ENCODE results near the gene TGM2. TPM values are rescaled to one million over a fixed set of nuclear protein-coding genes. Genes with fewer than 3 reads are reported as not detected.

TGM2 gene
- total RNA-seq, 1 donor from 2014 or later = 792 TPM

- DNase-seq (ENCODE audit: low spot score) = peak; percentile 74
- intact Hi-C loops (cut with DNase I) = no loop called here
Observed at GRCh38 chr20:38201356-38201755, 36.3 kb upstream of the TGM2 start.

GRCh38 chr20:38200646-38201045 lies 35.6 kb upstream of the TGM2 start:
- intact Hi-C loops (cut with DNase I) = no loop called here
- DNase-seq (ENCODE audit: low spot score) = peak; percentile 19

DNA sequence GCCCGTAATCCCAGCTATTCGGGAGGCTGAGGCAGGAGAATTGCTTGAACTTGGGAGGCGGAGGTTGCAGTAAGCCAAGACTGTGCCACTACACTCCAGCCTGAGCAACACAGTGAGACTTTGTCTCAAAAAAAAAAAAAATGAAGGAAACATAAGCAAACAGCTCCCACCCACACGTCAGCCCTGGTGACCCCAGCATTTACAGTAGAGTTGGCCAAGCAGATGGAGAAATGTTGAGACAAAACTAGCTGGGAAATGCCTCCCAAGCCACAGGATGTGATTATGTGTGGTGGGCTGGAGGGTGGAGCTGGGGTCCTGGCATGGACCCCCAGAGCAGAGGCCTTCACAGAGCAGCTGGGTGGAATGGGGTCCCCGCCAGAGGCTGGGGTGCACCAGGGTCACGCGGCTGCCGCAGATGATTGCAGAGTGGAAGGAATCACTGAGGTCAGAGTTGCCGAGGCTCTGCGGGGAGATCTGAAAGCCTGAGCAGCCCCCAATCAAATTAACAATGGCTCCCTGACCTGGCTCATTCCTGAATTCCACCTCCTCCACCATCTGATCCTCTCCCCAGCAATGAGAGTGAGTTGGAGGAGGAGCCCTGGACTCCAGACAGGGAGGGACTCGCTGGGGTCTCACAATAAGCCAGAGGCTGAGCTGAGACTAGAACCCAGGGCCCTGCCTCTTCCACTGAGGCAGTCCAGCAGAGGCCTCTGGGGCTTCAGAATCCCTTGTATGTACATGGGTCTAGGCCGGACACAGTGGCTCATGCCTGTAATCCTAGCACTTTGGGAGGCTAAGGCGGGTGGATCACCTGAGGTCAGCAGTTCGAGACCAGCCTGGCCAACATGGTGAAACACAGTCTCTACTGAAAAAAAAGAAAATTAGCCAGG lies 34.7 kb upstream of the TGM2 start:
- intact Hi-C loops (cut with DNase I) = no loop called here
- peak; percentile 46 for DNase-seq (ENCODE audit: low spot score)

- peak; percentile 33 for DNase-seq (ENCODE audit: low spot score)
- intact Hi-C loops (cut with DNase I) = no loop called here
Observed at GRCh38 chr20:38198238-38198861, 33.3 kb upstream of the TGM2 start.

DNA sequence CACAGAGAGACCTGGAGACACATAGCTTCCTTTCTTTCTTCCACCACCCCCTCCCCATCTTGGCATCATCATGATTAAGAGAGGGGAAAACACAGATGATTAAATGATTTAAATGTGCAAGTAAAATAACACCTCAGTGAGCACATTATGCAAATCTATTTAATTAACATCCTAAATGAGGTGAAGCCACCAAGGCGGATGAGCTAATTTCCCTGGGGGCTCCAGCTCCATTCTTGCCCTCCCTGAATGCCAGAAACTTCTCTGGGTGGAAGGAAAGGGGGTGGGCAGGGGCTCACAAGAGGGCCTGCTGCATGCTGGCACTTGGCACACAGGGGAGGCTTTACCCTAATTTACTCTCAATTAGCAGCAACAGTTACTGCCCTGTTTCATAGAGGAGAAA lies 32.5 kb upstream of the TGM2 start:
- intact Hi-C loops (cut with DNase I) = no loop called here
- DNase-seq (ENCODE audit: low spot score) = peak; percentile 19

DNA sequence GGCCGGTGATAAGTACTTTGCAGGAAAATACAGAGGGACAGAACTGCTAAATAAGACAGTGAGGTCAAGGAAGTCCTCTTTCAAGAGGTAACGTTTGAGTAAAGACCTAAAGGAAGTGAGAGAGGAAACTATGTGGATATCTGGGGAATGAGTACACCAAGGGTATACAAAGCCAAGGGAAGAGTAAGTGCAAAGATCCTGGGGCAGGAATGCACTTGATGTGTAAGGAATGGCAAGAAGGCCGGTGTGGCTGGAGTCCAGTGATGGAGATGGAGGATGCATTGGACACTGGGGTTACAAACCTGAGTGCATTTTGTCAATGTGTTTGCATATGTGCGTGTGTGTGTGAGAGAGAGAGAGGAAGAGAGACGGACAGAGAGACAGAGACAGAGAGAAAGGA lies 32.1 kb upstream of the TGM2 start:
- DNase-seq (ENCODE audit: low spot score) = peak; percentile 33
- intact Hi-C loops (cut with DNase I) = no loop called here

DNA sequence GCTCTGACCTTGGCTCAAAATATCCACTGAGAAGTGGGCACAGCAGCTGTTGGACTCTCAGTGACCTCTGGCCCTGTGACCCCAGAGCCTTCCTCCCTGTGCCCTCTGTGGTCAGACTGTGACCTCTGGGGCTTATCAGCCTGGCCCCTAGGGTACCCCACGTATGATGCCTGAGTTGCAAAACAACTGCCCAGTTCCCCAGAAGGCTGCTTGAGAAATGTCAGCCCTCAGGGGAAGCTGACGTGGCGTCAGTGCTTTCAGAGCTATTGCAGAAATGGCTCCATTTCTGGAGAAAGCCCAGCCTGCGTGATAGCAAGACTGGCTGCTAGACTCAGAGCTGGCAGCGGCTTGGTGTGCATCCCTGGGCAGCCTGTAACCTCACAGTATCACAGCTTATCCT lies 31.5 kb upstream of the TGM2 start:
- intact Hi-C loops (cut with DNase I) = no loop called here

GRCh38 chr20:38196076-38196475 lies 31.0 kb upstream of the TGM2 start:
- intact Hi-C loops (cut with DNase I) = no loop called here
- peak; percentile 46 for DNase-seq (ENCODE audit: low spot score)

More for the DNA sequence above, 31.5 kb upstream of the TGM2 start:
- peak; percentile 88 for DNase-seq (ENCODE audit: low spot score)

GRCh38 chr20:38195521-38195920 lies 30.5 kb upstream of the TGM2 start:
- intact Hi-C loops (cut with DNase I) = no loop called here
- DNase-seq (ENCODE audit: low spot score) = peak; percentile 67

GRCh38 chr20:38194971-38195504 lies 30.0 kb upstream of the TGM2 start:
- DNase-seq (ENCODE audit: low spot score) = peak; percentile 27
- intact Hi-C loops (cut with DNase I) = no loop called here

DNA sequence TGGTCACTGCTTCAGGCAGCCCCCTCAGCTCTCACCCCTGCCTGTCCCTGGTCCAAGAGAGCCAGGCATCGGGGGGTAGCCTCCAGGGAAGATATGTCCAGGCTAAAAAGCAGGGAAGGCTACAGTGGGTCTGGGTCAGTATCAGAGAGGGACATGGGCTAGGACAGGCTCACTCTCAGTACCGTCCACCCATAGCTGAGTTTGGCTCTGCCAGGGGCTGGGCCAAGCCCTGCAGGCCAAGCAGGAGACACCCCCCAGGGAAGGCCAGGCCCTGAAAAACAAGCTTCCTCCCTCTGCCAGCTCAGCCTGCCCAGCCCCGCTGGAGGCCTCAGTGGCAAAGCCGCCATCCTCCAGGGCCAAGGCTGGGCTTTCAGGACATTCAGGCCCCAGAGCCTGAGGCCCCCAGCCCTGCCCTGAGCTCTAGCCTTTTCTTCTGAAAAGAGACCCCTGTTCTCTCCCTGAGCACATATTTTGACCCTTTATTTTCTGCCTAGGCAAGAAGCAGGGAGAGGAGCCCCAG lies 28.6 kb upstream of the TGM2 start:
- intact Hi-C loops (cut with DNase I) = no loop called here
- DNase-seq (ENCODE audit: low spot score) = peak; percentile 14

- DNase-seq (ENCODE audit: low spot score) = no peak
- intact Hi-C loops (cut with DNase I) = no loop called here
Observed at GRCh38 chr20:38192323-38192885, 27.3 kb upstream of the TGM2 start.

DNA sequence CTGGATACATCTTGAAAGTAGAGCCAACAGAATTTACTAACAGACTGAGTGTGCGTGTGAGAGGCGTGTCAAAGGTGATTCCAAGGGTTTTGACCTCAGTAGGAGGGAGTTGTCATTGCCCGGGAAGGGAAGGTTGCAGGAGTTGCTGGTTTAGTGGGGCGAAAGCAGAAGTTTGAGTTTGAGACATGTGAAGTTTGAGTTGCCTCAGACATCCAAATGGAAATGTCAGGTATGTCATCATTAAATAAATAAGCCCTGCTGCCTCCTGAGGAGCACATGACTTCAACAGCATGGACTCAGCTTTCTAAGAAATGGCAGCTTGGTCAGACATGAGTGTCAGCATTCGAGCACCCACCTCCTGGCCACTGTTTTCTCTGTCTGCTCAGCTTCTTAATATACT lies 26.6 kb upstream of the TGM2 start:
- intact Hi-C loops (cut with DNase I) = no loop called here
- DNase-seq (ENCODE audit: low spot score) = no peak

- intact Hi-C loops (cut with DNase I) = no loop called here
- DNase-seq (ENCODE audit: low spot score) = peak; percentile 74
Observed at GRCh38 chr20:38190936-38191371, 25.9 kb upstream of the TGM2 start.

DNA sequence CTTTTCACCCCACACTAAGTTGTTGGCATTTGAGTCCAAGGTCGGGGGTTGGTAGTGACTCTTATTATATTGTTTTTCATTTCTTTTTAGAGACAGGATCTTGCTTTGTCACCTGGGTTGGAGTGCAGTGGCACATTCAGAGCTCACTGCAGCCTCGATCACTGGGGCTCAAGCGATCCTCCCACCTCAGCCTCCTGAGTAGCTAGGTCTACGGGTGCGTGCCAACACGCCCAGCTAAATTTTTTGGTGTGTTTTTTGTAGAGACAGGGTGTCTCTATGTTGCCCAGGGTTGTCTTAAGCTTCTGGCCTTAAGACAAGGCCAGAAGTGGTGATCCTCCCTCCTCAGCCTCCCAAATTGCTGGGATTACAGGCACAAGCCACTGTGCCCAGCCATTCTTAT lies 25.1 kb upstream of the TGM2 start:
- no peak for DNase-seq (ENCODE audit: low spot score)
- intact Hi-C loops (cut with DNase I) = no loop called here

DNA sequence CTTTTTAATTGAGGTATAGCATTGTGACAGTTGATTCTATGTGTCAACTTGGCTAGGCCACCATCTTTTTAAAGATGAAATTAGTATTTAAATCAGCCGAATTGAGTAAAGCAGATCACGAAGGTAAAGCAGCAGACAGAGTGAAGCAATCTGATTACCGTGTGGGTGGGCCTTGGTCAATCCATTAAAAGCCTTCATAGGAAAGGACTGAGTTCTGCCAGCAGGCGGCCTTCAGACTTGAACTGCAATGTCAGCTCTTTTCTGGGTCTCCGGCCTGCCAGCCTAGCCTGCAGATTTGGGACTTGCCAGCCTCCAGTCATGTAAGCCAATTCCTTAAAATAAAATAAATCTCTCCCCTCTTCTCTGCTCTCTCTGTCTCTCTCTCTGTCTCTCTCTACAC lies 22.4 kb upstream of the TGM2 start:
- intact Hi-C loops (cut with DNase I) = no loop called here

GRCh38 chr20:38186788-38187221 lies 21.7 kb upstream of the TGM2 start:
- no peak for DNase-seq (ENCODE audit: low spot score)
- intact Hi-C loops (cut with DNase I) = no loop called here

More for the DNA sequence above, 22.4 kb upstream of the TGM2 start:
- DNase-seq (ENCODE audit: low spot score) = no peak

- intact Hi-C loops (cut with DNase I) = no loop called here
- peak; percentile 4 for DNase-seq (ENCODE audit: low spot score)
Observed at GRCh38 chr20:38184101-38184500, 19.0 kb upstream of the TGM2 start.

GRCh38 chr20:38181971-38182370 lies 16.9 kb upstream of the TGM2 start:
- intact Hi-C loops (cut with DNase I) = no loop called here
- DNase-seq (ENCODE audit: low spot score) = peak; percentile 6

GRCh38 chr20:38181207-38181801 lies 16.2 kb upstream of the TGM2 start:
- DNase-seq (ENCODE audit: low spot score) = peak; percentile 62
- intact Hi-C loops (cut with DNase I) = no loop called here
